Liver (tissue), 9 donors: ENCODE results near the gene MROH8. TPM values are rescaled to one million over a fixed set of nuclear protein-coding genes. Genes with fewer than 3 reads are reported as not detected.

Experiments
- DNase-seq: peaks from one replicate; pipeline ENCODE4 v3.0.0-alpha.2; 2017; ENCODE audit warnings: low spot score
- H3K27ac ChIP-seq, 2 donors: one replicate each; pipeline ENCODE4 v1.7.0; 2013; ENCODE audit warnings: inconsistent platforms in 2 of 2, low read length in 2 of 2, control low read depth in 1 of 2, low read depth in 1 of 2, mild to moderate bottlenecking in 1 of 2
- H3K27me3 ChIP-seq, 4 donors: one replicate each; pipeline versions ENCODE4 v1.6.1 to v1.7.0; 2013; ENCODE audit warnings: low read length in 3 of 4, inconsistent platforms in 1 of 4, mild to moderate bottlenecking in 1 of 4, moderate library complexity in 1 of 4; ENCODE audit not compliant: control insufficient read depth in 4 of 4, insufficient read depth in 4 of 4
- H3K36me3 ChIP-seq, 4 donors: one replicate each; pipeline versions ENCODE4 v1.6.1 to v1.7.0; 2013; ENCODE audit warnings: low read length in 3 of 4, mild to moderate bottlenecking in 3 of 4, low read depth in 1 of 4, moderate library complexity in 1 of 4; ENCODE audit not compliant: control insufficient read depth in 4 of 4, insufficient read depth in 3 of 4
- H3K4me1 ChIP-seq, 4 donors: one replicate each; pipeline versions ENCODE4 v1.6.1 to v1.7.0; 2013; ENCODE audit warnings: low read length in 3 of 4, mild to moderate bottlenecking in 3 of 4, moderate library complexity in 1 of 4; ENCODE audit not compliant: control insufficient read depth in 4 of 4, insufficient read depth in 4 of 4
- H3K4me3 ChIP-seq, 3 donors: one replicate each; pipeline versions ENCODE4 v1.6.1 to v1.7.0; 2013; ENCODE audit warnings: low read length in 3 of 3, control low read depth in 1 of 3, low read depth in 1 of 3, mild to moderate bottlenecking in 1 of 3
- H3K9ac ChIP-seq, 2 donors: one replicate each; pipeline ENCODE4 v1.7.0; 2013; ENCODE audit warnings: low read length in 2 of 2, mild to moderate bottlenecking in 2 of 2, moderate library complexity in 2 of 2, control low read depth in 1 of 2, low read depth in 1 of 2
- H3K9me3 ChIP-seq, 4 donors: one replicate each; pipeline versions ENCODE4 v1.6.1 to v1.7.0; 2013; ENCODE audit warnings: low read length in 3 of 4; ENCODE audit not compliant: control insufficient read depth in 4 of 4
- ATF3 ChIP-seq: IDR thresholded peaks from 2 replicates; pipeline ENCODE4 v1.6.1; 2016; ENCODE audit warnings: antibody characterized with exemption
- CTCF ChIP-seq: fragments of 150-350 bp; IDR thresholded peaks from 2 replicates; pipeline ENCODE4 v1.5.1; 2017; ENCODE audit warnings: improper control_type of control experiment, low read depth, low read length; ENCODE audit not compliant: missing input control
- EGR1 ChIP-seq, 2 donors: IDR thresholded peaks; 2 replicates each; pipeline ENCODE4 v1.6.1; 2016 to 2018; ENCODE audit warnings: antibody characterized with exemption in 2 of 2, low read depth in 2 of 2
- FOXA1 ChIP-seq: IDR thresholded peaks from 2 replicates; pipeline ENCODE4 v1.6.1; 2016; ENCODE audit warnings: antibody characterized with exemption
- FOXA2 ChIP-seq: IDR thresholded peaks from 2 replicates; pipeline ENCODE4 v1.6.1; 2016; ENCODE audit warnings: antibody characterized with exemption
- GABPA ChIP-seq, 2 donors: IDR thresholded peaks in 1 of 2; conservative IDR thresholded peaks in 1 of 2; 2 replicates each; pipeline ENCODE4 v1.6.1; 2016; ENCODE audit warnings: antibody characterized with exemption in 2 of 2, mild to moderate bottlenecking in 1 of 2, moderate library complexity in 1 of 2
- HNF4A ChIP-seq, 2 donors: conservative IDR thresholded peaks; 2 replicates each; pipeline ENCODE4 v1.6.1; 2016; ENCODE audit warnings: antibody characterized with exemption in 2 of 2, mild to moderate bottlenecking in 2 of 2
- JUND ChIP-seq, 2 donors: IDR thresholded peaks; 2 replicates each; pipeline ENCODE4 v1.6.1; 2016; ENCODE audit warnings: antibody characterized with exemption in 2 of 2
- MAX ChIP-seq: IDR thresholded peaks from 2 replicates; pipeline ENCODE4 v1.6.1; 2016; ENCODE audit warnings: antibody characterized with exemption
- NR2F2 ChIP-seq: IDR thresholded peaks from 2 replicates; pipeline ENCODE4 v1.6.1; 2016; ENCODE audit warnings: antibody characterized with exemption
- RAD21 ChIP-seq, 2 donors: IDR thresholded peaks; 2 replicates each; pipeline ENCODE4 v1.6.1; 2016; ENCODE audit warnings: antibody characterized with exemption in 2 of 2, mild to moderate bottlenecking in 2 of 2
- REST ChIP-seq: IDR thresholded peaks from 2 replicates; pipeline ENCODE4 v1.6.1; 2016; ENCODE audit warnings: antibody characterized with exemption, mild to moderate bottlenecking
- SP1 ChIP-seq: IDR thresholded peaks from 2 replicates; pipeline ENCODE4 v1.6.1; 2018; ENCODE audit warnings: antibody characterized with exemption, mild to moderate bottlenecking
- TAF1 ChIP-seq: conservative IDR thresholded peaks from 2 replicates; pipeline ENCODE4 v1.6.1; 2016; ENCODE audit warnings: antibody characterized with exemption, mild to moderate bottlenecking
- WGBS: extraction: QIAGEN DNeasy Blood & Tissue Kit; methylation state at CpG from one replicate; pipeline ENCODE4 v1.1.7; 2013; 5-methylcytosine and 5-hydroxymethylcytosine counted together
- polyA plus RNA-seq, 2 donors: library from polyadenylated mRNA; stranded (reverse) in 1 of 2; unstranded in 1 of 2; fragments of 200-250 nt in 1 of 2; fragments of >200 nt in 1 of 2; fragmentation: Nextera tagmentation in 1 of 2; extraction: Ambion mirVana in 1 of 2; gene quantifications; one replicate each; pipeline versions ENCODE4 v1.2.1 to v1.2.3, GENCODE V29; 2013 to 2015
- total RNA-seq, 2 donors: library from RNA; depleted of rRNA; stranded (reverse); fragments of >200 nt; gene quantifications; one replicate each; pipeline ENCODE4 v1.2.3, GENCODE V29; 2014
- donor health status: healthy.
- donor health status: healthy.
- donor health status: healthy.
- donor health status: healthy.
- donor health status: healthy.

The MROH8 gene
- total and polyA plus RNA-seq, 4 donors: 1.3 to 5.1 (median 2.0) TPM

- no peaks in the 10 kb centered on the region for H3K9me3 ChIP-seq
- H3K9ac ChIP-seq: no peak overlapping the region
- no peak overlapping the region for H3K4me3 ChIP-seq
- H3K27me3 ChIP-seq: no peaks in the 10 kb centered on the region
- no peak overlapping the region for H3K27ac ChIP-seq
- no peak for TF ChIP-seq JUND (IDR thresholded peaks at IDR 0.05)
- no peak for DNase-seq
- 92% methylated on average over 12 of the region's 12 CpGs for WGBS
- H3K4me1 ChIP-seq: no peaks in the 10 kb centered on the region
- H3K36me3 ChIP-seq: peaks cover 0 to 3% (median 2%) of the 10 kb centered on the region in 4 donors
Measured at GRCh38 chr20:37161830-37162549, 17.4 kb downstream of the MROH8 start.

GRCh38 chr20:37160683-37161082 is 18.7 kb downstream of the MROH8 start:
- Histone ChIP-seq H3K27ac (no peak overlapping the region), H3K9ac (no peak overlapping the region), H3K27me3 (no peaks in the 10 kb centered on the region), H3K4me1 (peaks cover 0 to 5% (median 0%) of the 10 kb centered on the region in 4 donors), H3K4me3 (no peak overlapping the region), H3K9me3 (no peaks in the 10 kb centered on the region), H3K36me3 (no peaks in the 10 kb centered on the region)
- DNase-seq: no peak
- 89% methylated on average over 10 of the region's 10 CpGs for WGBS
- TF ChIP-seq GABPA (IDR thresholded peaks at IDR 0.05 in 1 of 2, conservative IDR thresholded peaks at IDR 0.05 in 1 of 2) (no peak), TAF1 (no peak), SP1 (no peak), FOXA2 (no peak), EGR1 (IDR thresholded peaks at IDR 0.05; ENCODE audit: low read depth in 2 of 2) (no peak), JUND (IDR thresholded peaks at IDR 0.05) (no peak), NR2F2 (no peak), RAD21 (IDR thresholded peaks at IDR 0.05) (no peak), MAX (no peak), FOXA1 (no peak), HNF4A (conservative IDR thresholded peaks at IDR 0.05) (no peak)

- Histone ChIP-seq H3K4me1 (peaks cover 0 to 5% (median 0%) of the 10 kb centered on the region in 4 donors), H3K36me3 (peaks cover 0 to 2% (median 0%) of the 10 kb centered on the region in 4 donors), H3K9me3 (no peaks in the 10 kb centered on the region), H3K27ac (no peak overlapping the region), H3K27me3 (no peaks in the 10 kb centered on the region), H3K9ac (no peak overlapping the region), H3K4me3 (no peak overlapping the region)
- TF ChIP-seq REST (no peak), GABPA (IDR thresholded peaks at IDR 0.05 in 1 of 2, conservative IDR thresholded peaks at IDR 0.05 in 1 of 2) (no peak), FOXA2 (no peak), CTCF (no peak), ATF3 (no peak)
- no peak for DNase-seq
- WGBS: 96% methylated on average over 4 of the region's 4 CpGs
Measured at GRCh38 chr20:37158248-37158647, 21.1 kb downstream of the MROH8 start.
